NCI-H748 (cell line): ENCODE data around the gene TGM4.
A peak's percentile ranks its signal among the peaks of the same experiment; 100 is the strongest.

Source experiments
- DNase-seq: peaks from one replicate; lab custom pipeline; 2025; ENCODE audit not compliant: unreplicated experiment; lab: John Stamatoyannopoulos, UW

Gene TGM4

GRCh38 chr3:44950275-44950734 is 75.9 kb downstream of the TGM4 start:
- no peak for DNase-seq

GRCh38 chr3:44952689-44953088 is 78.3 kb downstream of the TGM4 start:
- DNase-seq: no peak

GRCh38 chr3:44954304-44954703 is 79.9 kb downstream of the TGM4 start:
- DNase-seq: no peak

- DNase-seq: no peak
Measured at GRCh38 chr3:44954962-44955361, 80.6 kb downstream of the TGM4 start.

GRCh38 chr3:44955917-44956316 is 81.5 kb downstream of the TGM4 start:
- no peak for DNase-seq

- no peak for DNase-seq
Measured at GRCh38 chr3:44957986-44958385, 83.6 kb downstream of the TGM4 start.

- DNase-seq: no peak
Measured at GRCh38 chr3:44958386-44958785, 84.0 kb downstream of the TGM4 start.

GRCh38 chr3:44960387-44961026 is 86.1 kb downstream of the TGM4 start:
- no peak for DNase-seq

- no peak for DNase-seq
Measured at GRCh38 chr3:44961888-44962287, 87.5 kb downstream of the TGM4 start.

- DNase-seq: peak; percentile 8
Measured at GRCh38 chr3:44962621-44963393, 88.4 kb downstream of the TGM4 start.

- no peak for DNase-seq
Measured at GRCh38 chr3:44963571-44964325, 89.3 kb downstream of the TGM4 start.
